BJ (cell line): ENCODE data around the gene TAF1C. TPM values are rescaled to one million over a fixed set of nuclear protein-coding genes. Genes with fewer than 3 reads are reported as not detected.

Experiments used
- CTCF ChIA-PET: fragments of 350-600 bp; formaldehyde crosslinking; extraction: SDS; loops from one replicate; lab custom pipeline; 2021; ENCODE audit warnings: antibody characterized with exemption, inconsistent platforms; lab: Yijun Ruan, JAX
- POLR2A ChIA-PET: fragments of 300-600 bp; sonication (Branson Sonifier 250); formaldehyde crosslinking; extraction: SDS; loops from one replicate; lab custom pipeline; 2021; ENCODE audit warnings: antibody characterized with exemption; lab: Charles Lee
- DNase-seq: peaks from one replicate; pipeline ENCODE4 v3.0.0-alpha.2; 2011; ENCODE audit warnings: low read depth
- H3K27me3 ChIP-seq: 2 replicates; pipeline ENCODE4 v1.6.0; 2011; ENCODE audit warnings: low read length; ENCODE audit not compliant: control insufficient read depth, insufficient read depth
- H3K36me3 ChIP-seq: 2 replicates; pipeline ENCODE4 v1.5.1; 2011; ENCODE audit warnings: low read length; ENCODE audit not compliant: control insufficient read depth, insufficient read depth
- H3K4me3 ChIP-seq: 2 replicates; pipeline ENCODE4 v1.5.1; 2011; ENCODE audit warnings: low read depth, mild to moderate bottlenecking, control low read depth, low read length
- CTCF ChIP-seq: IDR thresholded peaks from 2 replicates; pipeline ENCODE4 v1.5.1; 2011; ENCODE audit warnings: low read depth, mild to moderate bottlenecking, control low read depth, inconsistent platforms, low read length, moderate library complexity; ENCODE audit not compliant: insufficient read depth
- polyA plus RNA-seq: library from polyadenylated mRNA; depleted of rRNA; stranded (reverse); fragments of >200 nt; gene quantifications from 2 replicates; pipeline ENCODE4 v1.2.3, GENCODE V29; 2011

The TAF1C gene
- polyA plus RNA-seq, 1 experiment = 23.4 TPM

GRCh38 chr16:84138824-84139627, 47.8 kb downstream of the TAF1C start:
- no peak for DNase-seq
- TF ChIP-seq CTCF = no peak
- no peaks in the 10 kb centered on the region for H3K27me3 ChIP-seq
- H3K4me3 ChIP-seq = no peak overlapping the region
- ChIA-PET CTCF (interaction anchor here (0.6 to 2.4 kb wide), 4 partner anchors 11 to 47 kb away, joined by 3 to 14 read pairs (median 4); partner anchors contain the start of genes MBTPS1 and TAF1C), POLR2A (no interaction called here)
- H3K36me3 ChIP-seq = no peaks in the 10 kb centered on the region; the same call in 1 of the 2 replicates

GRCh38 chr16:84138500-84138823, 48.4 kb downstream of the TAF1C start:
- no peak for TF ChIP-seq CTCF
- no peaks in the 10 kb centered on the region; the same call in 1 of the 2 replicates for H3K36me3 ChIP-seq
- no peak for DNase-seq
- H3K4me3 ChIP-seq = no peak overlapping the region
- ChIA-PET POLR2A (no interaction called here), CTCF (interaction anchor here (0.8 to 2.4 kb wide), 2 partner anchors 11 to 48 kb away, joined by 3 to 14 read pairs; partner anchors contain the start of gene TAF1C)
- no peaks in the 10 kb centered on the region for H3K27me3 ChIP-seq

- H3K36me3 ChIP-seq = no peaks in the 10 kb centered on the region; the same call in 1 of the 2 replicates
- POLR2A ChIA-PET = no interaction called here
- H3K27me3 ChIP-seq = no peaks in the 10 kb centered on the region
- CTCF ChIA-PET = interaction anchor here (0.8 to 2.4 kb wide), 2 partner anchors 10 to 49 kb away, joined by 3 to 14 read pairs; partner anchors contain the start of gene TAF1C
- TF ChIP-seq CTCF = no peak
- H3K4me3 ChIP-seq = no peak overlapping the region
- no peak for DNase-seq
Observed at GRCh38 chr16:84137769-84138357, 49.0 kb downstream of the TAF1C start.

GRCh38 chr16:84137287-84137686, 49.6 kb downstream of the TAF1C start:
- Histone ChIP-seq H3K4me3 (no peak overlapping the region), H3K36me3 (no peaks in the 10 kb centered on the region; the same call in 1 of the 2 replicates), H3K27me3 (no peaks in the 10 kb centered on the region)
- no peak for TF ChIP-seq CTCF
- ChIA-PET POLR2A (no interaction called here), CTCF (interaction anchor here (2.4 kb wide), 1 partner anchor 49 kb away, joined by 14 read pairs; the partner anchor contains the start of gene TAF1C)
- DNase-seq = no peak
